Activated CD8-positive, alpha-beta memory T cell treated with anti-CD3 and anti-CD28 coated beads, Interleukin-2, amount 10 ng/mL, durations not matched to agents 7 days and 5 days (primary cell): ENCODE data around the gene TKTL1. TPM values are rescaled to one million over a fixed set of nuclear protein-coding genes. Genes with fewer than 3 reads are reported as not detected.
"Not testable (repeated sequence)": the region's sequence is repeated elsewhere in the genome, so short reads cannot be mapped to it uniquely, and the experiment has no call there.

Experiments
- ATAC-seq: fragments of 150-1000 bp; cut with Tn5 transposase; one replicate; pipeline ENCODE4 v1.10.0; 2021; ENCODE audit warnings: moderate library complexity
- CTCF ChIA-PET: fragments of 350-600 bp; sonication (Branson Sonifier 250); formaldehyde crosslinking; loops from one replicate; lab custom pipeline; 2021; ENCODE audit warnings: antibody characterized with exemption; lab: Charles Lee
- DNase-seq: peaks from one replicate; pipeline ENCODE4 v3.0.0-alpha.2; 2020
- H3K27ac Mint-ChIP-seq: one replicate; pipeline ENCODE4 v1.8.0; 2021; ENCODE audit warnings: mild to moderate bottlenecking, mixed read lengths
- H3K27me3 Mint-ChIP-seq: one replicate; pipeline ENCODE4 v1.8.0; 2021; ENCODE audit warnings: mixed read lengths
- H3K36me3 Mint-ChIP-seq: one replicate; pipeline ENCODE4 v1.8.0; 2021; ENCODE audit warnings: mild to moderate bottlenecking, mixed read lengths
- H3K4me1 Mint-ChIP-seq: one replicate; pipeline ENCODE4 v1.8.0; 2021; ENCODE audit warnings: mixed read lengths
- H3K4me3 Mint-ChIP-seq: one replicate; pipeline ENCODE4 v1.8.0; 2021; ENCODE audit warnings: mild to moderate bottlenecking, moderate library complexity, mixed read lengths
- H3K9me3 Mint-ChIP-seq: one replicate; pipeline ENCODE4 v1.8.0; 2022; ENCODE audit warnings: low read depth, mixed read lengths
- total RNA-seq, 2 experiments: library from RNA; stranded (reverse); gene quantifications; one replicate each; pipeline ENCODE4 v1.2.3, GENCODE V29; 2021

TKTL1 gene
- total RNA-seq, 2 experiments from 2014 or later, result 0.75 to 1.1 TPM

- DNase-seq, result no peak
- Mint-ChIP-seq H3K27ac (no peak overlapping the region), H3K36me3 (no peaks in the 10 kb centered on the region), H3K4me3 (no peak overlapping the region), H3K9me3 (no peaks in the 10 kb centered on the region), H3K4me1 (no peaks in the 10 kb centered on the region), H3K27me3 (no peaks in the 10 kb centered on the region)
- no peak for ATAC-seq
- CTCF ChIA-PET, result no interaction called here
Observed at GRCh38 chrX:154300816-154301215, 5.2 kb downstream of the TKTL1 start.

- H3K27me3 Mint-ChIP-seq, CTCF ChIA-PET, H3K27ac Mint-ChIP-seq, ATAC-seq, H3K36me3 Mint-ChIP-seq, H3K9me3 Mint-ChIP-seq, H3K4me1 Mint-ChIP-seq, DNase-seq, H3K4me3 Mint-ChIP-seq: not testable (repeated sequence)
Observed at GRCh38 chrX:154302998-154303397, 7.4 kb downstream of the TKTL1 start.

- no peak overlapping the region for H3K4me3 Mint-ChIP-seq
Observed at GRCh38 chrX:154303476-154303875, 7.9 kb downstream of the TKTL1 start.

GRCh38 chrX:154304846-154305245, 9.3 kb downstream of the TKTL1 start:
- Mint-ChIP-seq H3K4me3 (no peak overlapping the region), H3K27me3 (no peaks in the 10 kb centered on the region), H3K4me1 (peaks cover 20% of the 10 kb centered on the region), H3K27ac (no peak overlapping the region), H3K9me3 (no peaks in the 10 kb centered on the region), H3K36me3 (no peaks in the 10 kb centered on the region)
- ATAC-seq (no peak), DNase-seq (no peak)
- CTCF ChIA-PET, result no interaction called here

More at GRCh38 chrX:154303476-154303875, 7.9 kb downstream of the TKTL1 start:
- peaks cover 13% of the 10 kb centered on the region for H3K4me1 Mint-ChIP-seq
- CTCF ChIA-PET, result interaction anchor here (0.5 kb wide), 1 partner anchor 211 kb away, joined by 3 read pairs; no protein-coding TSS in a partner anchor
- H3K27me3 Mint-ChIP-seq, result no peaks in the 10 kb centered on the region
- DNase-seq (no peak), ATAC-seq (no peak)
- H3K27ac Mint-ChIP-seq, result no peak overlapping the region
- H3K36me3 Mint-ChIP-seq, result no peaks in the 10 kb centered on the region
- H3K9me3 Mint-ChIP-seq, result no peaks in the 10 kb centered on the region

- Mint-ChIP-seq H3K27ac (no peak overlapping the region), H3K4me1 (peaks cover 26% of the 10 kb centered on the region), H3K9me3 (no peaks in the 10 kb centered on the region), H3K36me3 (no peaks in the 10 kb centered on the region), H3K4me3 (no peak overlapping the region), H3K27me3 (no peaks in the 10 kb centered on the region)
- CTCF ChIA-PET, result no interaction called here
- ATAC-seq, result no peak
- DNase-seq, result no peak
Observed at GRCh38 chrX:154305541-154306205, 10.1 kb downstream of the TKTL1 start.

GRCh38 chrX:154307202-154307601, 11.6 kb downstream of the TKTL1 start:
- Mint-ChIP-seq H3K27me3 (no peaks in the 10 kb centered on the region), H3K36me3 (no peaks in the 10 kb centered on the region)

GRCh38 chrX:154308108-154308946, 12.7 kb downstream of the TKTL1 start:
- ATAC-seq (peak; percentile 81), DNase-seq (peak; percentile 88)
- Mint-ChIP-seq H3K9me3 (no peaks in the 10 kb centered on the region), H3K36me3 (peaks cover under 1% of the 10 kb centered on the region), H3K4me3 (no peak overlapping the region), H3K27ac (peak overlapping the region; percentile 81), H3K4me1 (peaks cover 51% of the 10 kb centered on the region), H3K27me3 (no peaks in the 10 kb centered on the region)
- CTCF ChIA-PET, result interaction anchor here (1.0 to 2.6 kb wide), 8 partner anchors 8 to 296 kb away, joined by 3 to 12 read pairs (median 5); no protein-coding TSS in a partner anchor

More at GRCh38 chrX:154307202-154307601, 11.6 kb downstream of the TKTL1 start:
- ATAC-seq (no peak), DNase-seq (no peak)
- Mint-ChIP-seq H3K27ac (no peak overlapping the region), H3K9me3 (no peaks in the 10 kb centered on the region), H3K4me1 (peaks cover 40% of the 10 kb centered on the region), H3K4me3 (no peak overlapping the region)
- CTCF ChIA-PET, result interaction anchor here (1.0 to 2.6 kb wide), 3 partner anchors 21 to 262 kb away, joined by 3 to 12 read pairs (median 6); no protein-coding TSS in a partner anchor

GRCh38 chrX:154309041-154309775, 13.6 kb downstream of the TKTL1 start:
- no peak for ATAC-seq
- CTCF ChIA-PET, result interaction anchor here (1.0 to 2.6 kb wide), 7 partner anchors 7 to 296 kb away, joined by 3 to 12 read pairs (median 6); no protein-coding TSS in a partner anchor
- no peaks in the 10 kb centered on the region for H3K9me3 Mint-ChIP-seq
- no peak overlapping the region for H3K4me3 Mint-ChIP-seq
- peaks cover 57% of the 10 kb centered on the region for H3K4me1 Mint-ChIP-seq
- DNase-seq, result no peak
- H3K27me3 Mint-ChIP-seq, result no peaks in the 10 kb centered on the region
- no peak overlapping the region for H3K27ac Mint-ChIP-seq
- peaks cover 2% of the 10 kb centered on the region for H3K36me3 Mint-ChIP-seq

GRCh38 chrX:154310616-154311536, 15.3 kb downstream of the TKTL1 start:
- Mint-ChIP-seq H3K4me3 (no peak overlapping the region), H3K27ac (peak overlapping the region; percentile 52)

GRCh38 chrX:154312116-154312515, 16.5 kb downstream of the TKTL1 start:
- Mint-ChIP-seq H3K4me3 (no peak overlapping the region), H3K9me3 (no peaks in the 10 kb centered on the region), H3K4me1 (peaks cover 66% of the 10 kb centered on the region), H3K27me3 (no peaks in the 10 kb centered on the region), H3K27ac (no peak overlapping the region), H3K36me3 (peaks cover 2% of the 10 kb centered on the region)
- DNase-seq (no peak), ATAC-seq (no peak)
- CTCF ChIA-PET, result interaction anchor here (1.4 to 1.5 kb wide), 2 partner anchors 9 to 11 kb away, joined by 3 to 4 read pairs; no protein-coding TSS in a partner anchor

More at GRCh38 chrX:154310616-154311536, 15.3 kb downstream of the TKTL1 start:
- peaks cover 63% of the 10 kb centered on the region for H3K4me1 Mint-ChIP-seq
- CTCF ChIA-PET, result interaction anchor here (1.5 kb wide), 1 partner anchor 12 kb away, joined by 4 read pairs; no protein-coding TSS in a partner anchor
- no peaks in the 10 kb centered on the region for H3K27me3 Mint-ChIP-seq
- no peaks in the 10 kb centered on the region for H3K9me3 Mint-ChIP-seq
- DNase-seq (peak; percentile 44), ATAC-seq (peak; percentile 48)
- H3K36me3 Mint-ChIP-seq, result peaks cover 2% of the 10 kb centered on the region

GRCh38 chrX:154313147-154313546, 17.6 kb downstream of the TKTL1 start:
- Mint-ChIP-seq H3K27ac (peak overlapping the region; percentile 80), H3K27me3 (no peaks in the 10 kb centered on the region), H3K4me1 (peaks cover 63% of the 10 kb centered on the region), H3K4me3 (no peak overlapping the region), H3K9me3 (no peaks in the 10 kb centered on the region), H3K36me3 (peaks cover 2% of the 10 kb centered on the region)
- DNase-seq, result peak; percentile 70
- CTCF ChIA-PET, result interaction anchor here (1.4 kb wide), 1 partner anchor 8 kb away, joined by 3 read pairs; no protein-coding TSS in a partner anchor
- peak; percentile 70 for ATAC-seq

- H3K36me3 Mint-ChIP-seq, result peaks cover 2% of the 10 kb centered on the region
- H3K4me3 Mint-ChIP-seq, result no peak overlapping the region
- no peaks in the 10 kb centered on the region for H3K27me3 Mint-ChIP-seq
- H3K27ac Mint-ChIP-seq, result no peak overlapping the region
- CTCF ChIA-PET, result interaction anchor here (2.2 kb wide), 1 partner anchor 11 kb away, joined by 7 read pairs; no protein-coding TSS in a partner anchor
- peaks cover 58% of the 10 kb centered on the region for H3K4me1 Mint-ChIP-seq
- no peaks in the 10 kb centered on the region for H3K9me3 Mint-ChIP-seq
- DNase-seq (no peak), ATAC-seq (no peak)
Observed at GRCh38 chrX:154315416-154315815, 19.8 kb downstream of the TKTL1 start.
